Measurements from ENCODE around the gene RAB38.

RAB38 gene

GRCh38 chr11:88105951-88106350 is 69.3 kb downstream of the RAB38 start:
- DNase-seq: no peak
- intact Hi-C loops (cut with DNase I): no loop called here

DNA sequence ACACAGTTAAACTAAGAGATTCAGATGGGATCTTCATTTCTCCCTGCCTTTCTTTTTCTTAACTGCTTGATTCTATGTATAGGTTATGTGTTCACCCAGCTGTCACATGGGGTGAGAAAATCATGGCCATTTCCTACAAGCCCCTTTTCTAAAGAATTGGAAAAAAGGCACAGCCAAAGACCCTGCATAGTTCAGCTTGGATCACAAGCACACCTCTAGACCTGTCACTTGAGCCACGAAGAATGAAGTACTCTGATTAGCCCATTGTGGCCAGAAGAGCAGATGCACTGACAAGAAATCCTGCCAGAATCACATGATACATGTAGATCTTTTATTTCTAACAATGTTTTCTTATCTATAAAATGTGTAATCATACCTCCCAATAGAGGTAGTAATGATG is 69.7 kb downstream of the RAB38 start:
- intact Hi-C loops (cut with DNase I): no loop called here
- DNase-seq: no peak

DNA sequence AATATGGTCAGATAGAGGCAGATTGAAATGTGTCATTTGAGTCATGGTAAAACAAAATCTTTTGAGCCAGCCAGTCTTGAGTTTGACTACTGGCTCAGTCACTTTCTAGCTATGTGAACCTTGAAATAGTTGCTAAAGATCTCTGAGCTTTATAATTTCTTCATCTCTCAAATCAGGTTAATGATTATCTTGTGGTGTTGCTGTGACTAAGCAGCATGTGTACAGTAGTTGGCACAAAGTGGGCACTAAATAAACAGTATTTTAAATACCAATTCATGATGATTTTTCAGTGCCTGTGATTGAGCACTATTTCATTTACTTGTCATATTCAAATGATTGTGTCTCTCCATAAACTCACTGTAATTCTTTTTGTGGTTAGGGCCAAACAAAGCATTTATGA is 70.8 kb downstream of the RAB38 start:
- no peak for DNase-seq
- intact Hi-C loops (cut with DNase I): no loop called here

- no peak for DNase-seq
- intact Hi-C loops (cut with DNase I): no loop called here
Observed at GRCh38 chr11:88103337-88104206, 71.7 kb downstream of the RAB38 start.

- DNase-seq: no peak
- intact Hi-C loops (cut with DNase I): no loop called here
Observed at GRCh38 chr11:88102598-88102934, 72.7 kb downstream of the RAB38 start.

GRCh38 chr11:88101881-88102597 is 73.2 kb downstream of the RAB38 start:
- DNase-seq: no peak
- intact Hi-C loops (cut with DNase I): no loop called here

DNA sequence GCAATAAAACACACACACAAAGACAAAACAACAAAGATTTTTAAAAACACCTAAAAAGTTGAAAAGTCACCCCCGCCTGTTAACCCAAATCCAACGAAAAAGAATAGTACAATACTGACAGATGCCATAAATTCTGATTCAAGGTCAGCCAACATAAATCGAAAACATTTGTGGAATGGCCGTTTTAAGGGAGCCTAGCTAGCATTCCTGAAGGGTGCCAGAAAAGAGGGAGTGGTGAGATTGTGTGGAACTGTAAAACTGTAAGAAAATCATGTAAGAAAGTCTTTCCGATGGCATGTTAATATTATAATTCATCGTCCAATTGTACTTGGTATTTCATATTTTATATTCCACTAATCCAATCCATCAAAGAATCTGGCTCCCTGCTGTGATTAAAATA is 75.1 kb downstream of the RAB38 start:
- intact Hi-C loops (cut with DNase I): no loop called here
- DNase-seq: no peak

- intact Hi-C loops (cut with DNase I): no loop called here
- DNase-seq: no peak
Observed at GRCh38 chr11:88098289-88098688, 77.0 kb downstream of the RAB38 start.

- intact Hi-C loops (cut with DNase I): no loop called here
- DNase-seq: no peak
Observed at GRCh38 chr11:88089134-88089533, 86.1 kb downstream of the RAB38 start.

- intact Hi-C loops (cut with DNase I): no loop called here
- DNase-seq: no peak
Observed at GRCh38 chr11:88087337-88087736, 87.9 kb downstream of the RAB38 start.

DNA sequence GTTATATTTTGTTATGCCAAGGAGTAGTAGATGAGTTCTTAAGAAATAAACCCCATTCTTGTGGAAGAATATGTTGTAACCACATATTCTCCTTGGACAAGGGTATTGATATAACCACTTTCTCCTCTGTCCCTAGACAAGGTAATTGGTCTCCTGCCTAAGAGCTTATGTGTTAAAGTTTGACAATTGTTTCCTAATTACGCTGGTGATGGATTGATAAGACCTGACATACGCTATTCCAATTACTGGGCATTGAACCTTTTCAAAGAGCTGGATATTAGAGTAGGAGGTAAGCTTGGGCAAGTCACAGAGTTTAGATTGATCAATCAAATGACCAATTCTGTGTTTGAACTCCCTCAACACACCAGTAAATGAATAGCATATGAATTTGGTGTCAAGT is 88.9 kb downstream of the RAB38 start:
- DNase-seq: no peak
- intact Hi-C loops (cut with DNase I): no loop called here

DNA sequence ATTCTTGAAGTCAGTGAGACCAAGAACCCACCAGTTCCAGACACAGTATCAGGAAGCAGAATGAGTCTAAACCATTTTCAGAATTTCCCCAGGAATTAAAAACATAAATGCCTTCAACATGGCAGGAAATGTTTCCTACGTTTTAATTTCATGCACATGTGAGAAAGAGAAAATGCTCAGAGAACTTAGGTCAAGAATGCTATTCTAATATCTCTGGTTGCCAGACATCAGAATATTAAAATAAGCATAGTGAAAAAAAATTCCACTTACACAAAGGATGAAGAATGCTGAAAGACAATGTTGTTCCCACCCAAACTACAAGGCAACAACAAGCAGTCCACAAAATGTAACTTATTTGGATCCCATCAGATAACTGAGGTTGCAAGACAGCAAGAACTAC is 104.8 kb downstream of the RAB38 start:
- intact Hi-C loops (cut with DNase I): no loop called here
- no peak for DNase-seq

DNA sequence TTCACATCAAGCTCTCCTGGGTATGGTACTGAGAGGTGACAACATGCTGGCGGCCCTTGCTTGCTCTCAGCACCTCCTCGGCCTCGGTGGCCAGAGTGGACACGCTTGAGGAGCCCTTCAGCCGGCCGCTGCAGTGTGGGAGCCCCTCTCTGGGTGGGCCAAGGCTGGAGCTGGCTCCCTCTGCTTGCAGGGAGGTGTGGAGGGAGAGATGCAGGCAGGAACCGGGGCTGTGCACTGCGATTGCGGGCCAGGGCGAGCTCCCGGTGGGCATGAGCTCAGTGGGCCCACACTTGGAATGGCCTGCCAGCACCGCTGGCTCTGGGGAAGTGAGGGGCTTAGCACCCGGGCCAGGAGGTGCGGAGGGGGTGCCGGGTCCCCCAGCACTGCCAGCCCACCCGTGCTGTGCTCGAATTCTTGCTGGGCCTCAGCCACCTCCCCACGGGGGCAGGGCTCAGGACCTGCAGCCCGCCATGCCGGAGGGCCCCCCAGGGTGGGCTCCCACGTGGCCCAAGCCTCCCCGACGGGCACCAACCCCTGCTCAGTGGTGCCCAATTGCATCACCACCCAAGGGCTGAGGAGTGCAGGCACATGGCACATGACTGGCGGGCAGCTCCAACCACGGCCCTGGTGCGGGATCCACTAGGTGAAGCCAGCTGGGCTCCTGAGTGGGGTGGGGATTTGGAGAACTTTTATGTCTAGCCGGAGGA is 106.2 kb downstream of the RAB38 start:
- DNase-seq: peak in 2 of 10 donors; percentile 66 to 84

GRCh38 chr11:88066090-88066489 is 109.2 kb downstream of the RAB38 start:
- intact Hi-C loops (cut with DNase I): no loop called here
- no peak for DNase-seq

More for the DNA sequence above, 106.2 kb downstream of the RAB38 start:
- intact Hi-C loops (cut with DNase I): no loop called here

DNA sequence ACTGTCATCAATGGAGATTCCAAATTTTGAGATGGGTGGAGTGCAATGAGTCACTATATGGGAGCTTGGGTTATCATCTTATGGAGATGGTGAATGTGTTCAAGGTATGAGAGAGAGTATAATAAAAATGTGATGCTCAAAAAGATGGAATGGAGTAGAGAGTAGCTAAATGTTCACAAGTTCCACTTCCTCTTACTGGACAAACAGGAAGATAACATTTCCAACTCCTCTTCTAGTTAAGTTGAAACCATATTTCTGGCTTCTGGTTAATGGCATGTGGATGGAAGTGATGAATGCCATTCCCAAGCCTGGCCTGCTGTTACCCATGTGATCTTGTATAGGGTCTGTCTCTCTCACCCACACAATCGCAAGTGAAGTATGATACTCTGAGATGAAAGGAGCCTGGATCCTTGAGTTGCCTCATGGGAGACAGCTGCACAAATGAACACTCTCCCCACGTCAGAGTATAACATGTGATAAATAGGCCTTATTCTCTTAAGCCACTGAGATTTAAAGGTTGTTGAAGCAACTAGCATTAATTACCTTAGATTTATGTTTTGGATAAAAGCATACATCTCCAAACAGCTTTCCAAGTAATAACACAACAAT is 111.0 kb downstream of the RAB38 start:
- intact Hi-C loops (cut with DNase I): no loop called here
- DNase-seq: no peak

All from posterior cingulate gyrus (tissue), 11 donors.